HCT116 (cell line): ENCODE data around the gene SMARCA4. TPM values are rescaled to one million over a fixed set of nuclear protein-coding genes. Genes with fewer than 3 reads are reported as not detected.

Source experiments
- ATAC-seq: fragments of 200-7000 bp; cut with Tn5 transposase; 2 replicates; pipeline ENCODE4 v1.9.1; 2020; ENCODE audit warnings: mild to moderate bottlenecking, moderate library complexity
- BruUV-seq: library from RNA; stranded (reverse); fragments of 400-500 nt; replicated peaks from 2 replicates; lab custom pipeline; 2021; lab: Mats Ljungman, UMichigan
- CTCF ChIA-PET: fragments of 300-600 bp; sonication (Branson Sonifier 250); formaldehyde crosslinking; loops from one replicate; lab custom pipeline; 2021; ENCODE audit warnings: antibody characterized with exemption; lab: Charles Lee
- POLR2A ChIA-PET: fragments of 300-600, 350-600 bp; sonication (Branson Sonifier 250); formaldehyde crosslinking; loops from one replicate; lab custom pipeline; 2021; ENCODE audit warnings: antibody characterized with exemption; lab: Charles Lee
- RAD21 ChIA-PET, 2 experiments: fragments of 300-600 bp; sonication (Branson Sonifier 250); formaldehyde crosslinking; loops; one replicate each; lab custom pipeline; 2023; ENCODE audit warnings: low total read pairs in 2 of 2; ENCODE audit not compliant: uncharacterized antibody in 2 of 2, unreplicated experiment in 2 of 2, low non-redundant PET in 1 of 2; lab: Charles Lee
- DNase-seq: peaks from one replicate; pipeline ENCODE4 v3.0.0-alpha.2; 2010; ENCODE audit warnings: low read depth, low spot score
- H2AFZ ChIP-seq: fragments of 200-600 bp; shearing (Covaris generic), sonication (generic); 2 replicates; pipeline ENCODE4 v1.6.1; 2017; ENCODE audit warnings: low read depth, mixed run types, mixed read lengths, antibody characterized with exemption, low read length; ENCODE audit not compliant: poor library complexity, severe bottlenecking
- H3K27ac ChIP-seq: 2 replicates; pipeline ENCODE4 v1.5.1; 2012; ENCODE audit warnings: low read depth, low read length
- H3K27me3 ChIP-seq: fragments of 200-600 bp; sonication (generic); 2 replicates; pipeline ENCODE4 v1.6.1; 2016; ENCODE audit warnings: mixed run types, low read length, mixed read lengths; ENCODE audit not compliant: insufficient read depth
- H3K36me3 ChIP-seq, 2 experiments: fragments of 200-500 bp in 1 of 2; fragments of 200-600 bp in 1 of 2; sonication (Bioruptor generic) in 1 of 2; sonication (generic) in 1 of 2; 2 replicates each; pipeline versions ENCODE4 v1.5.1 to v1.6.1; 2014 to 2016; ENCODE audit warnings: low read length in 2 of 2, inconsistent platforms in 1 of 2, mixed read lengths in 1 of 2, mixed run types in 1 of 2; ENCODE audit not compliant: insufficient read depth in 2 of 2, control insufficient read depth in 1 of 2
- H3K4me1 ChIP-seq, 2 experiments: fragments of 200-600 bp in 1 of 2; sonication (generic) in 1 of 2; 2 replicates each; pipeline versions ENCODE4 v1.5.1 to v1.6.1; 2012 to 2017; ENCODE audit warnings: low read length in 2 of 2, inconsistent platforms in 1 of 2, mild to moderate bottlenecking in 1 of 2, mixed read lengths in 1 of 2, mixed run types in 1 of 2, moderate library complexity in 1 of 2; ENCODE audit not compliant: insufficient read depth in 2 of 2, control insufficient read depth in 1 of 2
- H3K4me2 ChIP-seq: fragments of 200-600 bp; sonication (generic); 2 replicates; pipeline ENCODE4 v1.6.1; 2017; ENCODE audit warnings: mixed run types, low read length, mixed read lengths
- H3K4me3 ChIP-seq, 2 experiments: fragments of 200-600 bp in 1 of 2; sonication (generic) in 1 of 2; replicated peaks in 1 of 2; 2 replicates each; pipeline ENCODE4 v1.5.1; 2011 to 2016; ENCODE audit warnings: low read length in 2 of 2, control low read depth in 1 of 2, low read depth in 1 of 2, mild to moderate bottlenecking in 1 of 2, mixed read lengths in 1 of 2, mixed run types in 1 of 2
- H3K79me2 ChIP-seq: fragments of 200-600 bp; sonication (generic); 2 replicates; pipeline ENCODE4 v1.6.1; 2017; ENCODE audit warnings: mild to moderate bottlenecking, mixed run types, low read length, moderate library complexity, mixed read lengths; ENCODE audit not compliant: insufficient read depth
- H3K9ac ChIP-seq: fragments of 200-600 bp; sonication (generic); 2 replicates; pipeline ENCODE4 v1.6.1; 2016; ENCODE audit warnings: low read length, mixed read lengths
- H3K9me2 ChIP-seq: fragments of 200-600 bp; sonication (generic), shearing (Covaris generic); 2 replicates; pipeline ENCODE4 v1.6.1; 2017; ENCODE audit warnings: mixed run types, mild to moderate bottlenecking, moderate library complexity; ENCODE audit not compliant: insufficient read depth
- H3K9me3 ChIP-seq, 2 experiments: fragments of 200-500 bp in 1 of 2; fragments of 200-600 bp in 1 of 2; sonication (Bioruptor generic) in 1 of 2; sonication (generic) in 1 of 2; 2 replicates each; pipeline ENCODE4 v1.6.1; 2014 to 2017; ENCODE audit warnings: low read length in 2 of 2, mixed read lengths in 2 of 2, inconsistent platforms in 1 of 2, low read depth in 1 of 2, mild to moderate bottlenecking in 1 of 2, mixed run types in 1 of 2, moderate library complexity in 1 of 2; ENCODE audit not compliant: control insufficient read depth in 1 of 2, insufficient read depth in 1 of 2
- H4K20me1 ChIP-seq: fragments of 200-600 bp; sonication (generic), shearing (Covaris generic); 2 replicates; pipeline ENCODE4 v1.6.1; 2017; ENCODE audit warnings: mixed run types, mild to moderate bottlenecking, moderate library complexity; ENCODE audit not compliant: insufficient read depth
- ATF3 ChIP-seq: IDR thresholded peaks from 2 replicates; pipeline ENCODE4 v1.6.1; 2012
- CBX3 ChIP-seq: IDR thresholded peaks from 2 replicates; pipeline ENCODE4 v1.6.1; 2012; ENCODE audit warnings: low read depth
- CTCF ChIP-seq, 3 experiments: fragments of 200-600 bp in 1 of 3; sonication (generic) in 1 of 3; IDR thresholded peaks in 2 of 3; conservative IDR thresholded peaks in 1 of 3; 2 replicates each; pipeline ENCODE4 v1.5.1; 2012 to 2017; ENCODE audit warnings: low read depth in 2 of 3, low read length in 2 of 3, antibody characterized with exemption in 1 of 3, borderline replicate concordance in 1 of 3, control low read depth in 1 of 3, mild to moderate bottlenecking in 1 of 3, mixed read lengths in 1 of 3, mixed run types in 1 of 3, moderate library complexity in 1 of 3; ENCODE audit not compliant: insufficient read depth in 1 of 3
- EGR1 ChIP-seq: IDR thresholded peaks from 2 replicates; pipeline ENCODE4 v1.6.1; 2012; ENCODE audit warnings: low read depth
- EZH2 ChIP-seq: fragments of 200-600 bp; sonication (generic); IDR thresholded peaks from 2 replicates; pipeline ENCODE4 v1.6.1; 2017; ENCODE audit warnings: antibody characterized with exemption, mixed run types
- EZH2phosphoT487 ChIP-seq: fragments of 200-600 bp; IDR thresholded peaks from 2 replicates; pipeline ENCODE4 v1.6.1; 2018; ENCODE audit warnings: antibody characterized with exemption, borderline replicate concordance
- JUND ChIP-seq: IDR thresholded peaks from 2 replicates; pipeline ENCODE4 v1.6.1; 2012
- MAX ChIP-seq: IDR thresholded peaks from 2 replicates; pipeline ENCODE4 v1.6.1; 2012
- REST ChIP-seq: IDR thresholded peaks from 2 replicates; pipeline ENCODE4 v1.6.1; 2012; ENCODE audit warnings: low read depth
- YY1 ChIP-seq: IDR thresholded peaks from 2 replicates; pipeline ENCODE4 v1.6.1; 2011; ENCODE audit warnings: low read length, low read depth, moderate library complexity, mild to moderate bottlenecking; ENCODE audit not compliant: insufficient replicate concordance; ENCODE audit errors: extremely low read depth
- ZBTB33 ChIP-seq: IDR thresholded peaks from 2 replicates; pipeline ENCODE4 v1.6.1; 2011; ENCODE audit warnings: mild to moderate bottlenecking, low read length, moderate library complexity; ENCODE audit not compliant: insufficient replicate concordance; ENCODE audit errors: extremely low read depth
- intact Hi-C: fragments of 100-400 bp; cut with micrococcal nuclease; formaldehyde crosslinking; loops from 2 replicates; pipeline ENCODE4 v1.10.0; 2022
- total RNA-seq: library from RNA; stranded (reverse); gene quantifications from one replicate; pipeline ENCODE4 v1.2.1, GENCODE V29; 2021; ENCODE audit not compliant: unreplicated experiment

The SMARCA4 gene
- total RNA-seq, 1 experiment from 2014 or later: 116 TPM

- no TSS peak for BruUV-seq
- Histone ChIP-seq H2AFZ (no peak overlapping the region), H3K79me2 (peaks cover 92% of the 10 kb centered on the region), H3K4me1 (peaks cover 57 to 75% of the 10 kb centered on the region in 2 experiments), H3K9me2 (no peaks in the 10 kb centered on the region), H3K27ac (peak overlapping the region; percentile 91), H3K4me2 (peak overlapping the region; percentile 97), H4K20me1 (no peaks in the 10 kb centered on the region), H3K36me3 (peaks cover 6 to 31% of the 10 kb centered on the region in 2 experiments; a peak in 2 of 4 replicates), H3K27me3 (no peaks in the 10 kb centered on the region), H3K9me3 (no peaks in the 10 kb centered on the region), H3K9ac (peak overlapping the region; percentile 4; the same call in 1 of the 2 replicates), H3K4me3 (no peak overlapping the region)
- ChIA-PET RAD21 (no interaction called here), CTCF (interaction anchor here (1.2 kb wide), 1 partner anchor 33 kb away, joined by 3 read pairs; no protein-coding TSS in a partner anchor), POLR2A (interaction anchor here (1.0 kb wide), 1 partner anchor 58 kb away, joined by 3 read pairs; no protein-coding TSS in a partner anchor)
- no peak for DNase-seq
- ATAC-seq: no peak
- TF ChIP-seq JUND: no peak
- TF ChIP-seq YY1: no peak
- TF ChIP-seq EZH2phosphoT487: no peak
- no peak for TF ChIP-seq ZBTB33
- no peak for TF ChIP-seq EGR1
- TF ChIP-seq MAX: no peak
- TF ChIP-seq REST: no peak
- TF ChIP-seq EZH2: no peak
- no peak for TF ChIP-seq CBX3
- TF ChIP-seq ATF3: no peak
- TF ChIP-seq CTCF (IDR thresholded peaks at IDR 0.05 in 2 of 3, conservative IDR thresholded peaks at IDR 0.05 in 1 of 3; ENCODE audit: borderline replicate concordance in 1 of 3, insufficient read depth in 1 of 3, low read depth in 2 of 3, low read length in 2 of 3): no peak
- intact Hi-C loops: no loop called here
These were observed 132.9 kb downstream of the SMARCA4 start for GRCh38 chr19:11093689-11094238.
